Keratinocyte (primary cell): ENCODE data around the gene MARCHF9. TPM values are rescaled to one million over a fixed set of nuclear protein-coding genes. Genes with fewer than 3 reads are reported as not detected.

ENCODE experiments used
- DNase-seq: peaks from one replicate; pipeline ENCODE4 v3.0.0-alpha.2; 2011; ENCODE audit warnings: low read depth, missing footprints, low spot score
- FAIRE-seq: peaks from 2 replicates; lab custom pipeline; 2011; peaks lifted over from hg19 to GRCh38; lab: Jason Lieb, UNC
- H2AFZ ChIP-seq: 2 replicates; pipeline ENCODE4 v1.6.0; 2012; ENCODE audit warnings: low read length, control low read depth, inconsistent platforms; ENCODE audit not compliant: control insufficient read depth
- H3K27ac ChIP-seq: 2 replicates; pipeline ENCODE4 v1.5.1; 2011; ENCODE audit warnings: low read length; ENCODE audit not compliant: control insufficient read depth, insufficient read depth
- H3K27me3 ChIP-seq: 3 replicates; pipeline ENCODE4 v1.6.0; 2011; ENCODE audit warnings: low read length; ENCODE audit not compliant: control insufficient read depth, insufficient read depth; ENCODE audit errors: extremely low read depth
- H3K36me3 ChIP-seq, 2 experiments: 2 replicates in 1 of 2; 3 replicates in 1 of 2; pipeline ENCODE4 v1.5.1; 2011; ENCODE audit warnings: low read length in 2 of 2, mild to moderate bottlenecking in 1 of 2; ENCODE audit not compliant: control insufficient read depth in 2 of 2, insufficient read depth in 2 of 2; ENCODE audit errors: extremely low read depth in 1 of 2
- H3K4me1 ChIP-seq: 3 replicates; pipeline ENCODE4 v1.5.1; 2011; ENCODE audit warnings: low read length; ENCODE audit not compliant: control insufficient read depth, insufficient read depth; ENCODE audit errors: extremely low read depth
- H3K4me2 ChIP-seq: 3 replicates; pipeline ENCODE4 v1.6.0; 2011; ENCODE audit warnings: low read depth, low read length; ENCODE audit not compliant: control insufficient read depth, insufficient read depth; ENCODE audit errors: extremely low read depth
- H3K4me3 ChIP-seq, 3 experiments: fragments of 200-600 bp in 1 of 3; sonication (generic) in 1 of 3; 2 replicates in 2 of 3; 3 replicates in 1 of 3; pipeline ENCODE4 v1.5.1; 2011 to 2016; ENCODE audit warnings: low read length in 3 of 3, mild to moderate bottlenecking in 3 of 3, control low read depth in 2 of 3, inconsistent platforms in 1 of 3, low read depth in 1 of 3, mixed read lengths in 1 of 3, mixed run types in 1 of 3, moderate library complexity in 1 of 3; ENCODE audit not compliant: control insufficient read depth in 2 of 3, insufficient read depth in 2 of 3; ENCODE audit errors: extremely low read depth in 1 of 3
- H3K79me2 ChIP-seq: 2 replicates; pipeline ENCODE4 v1.6.0; 2012; ENCODE audit warnings: low read length; ENCODE audit not compliant: control insufficient read depth, insufficient read depth
- H3K9ac ChIP-seq: 3 replicates; pipeline ENCODE4 v1.6.0; 2011; ENCODE audit warnings: low read length; ENCODE audit not compliant: control insufficient read depth, insufficient read depth; ENCODE audit errors: extremely low read depth
- H3K9me1 ChIP-seq: 3 replicates; pipeline ENCODE4 v1.6.0; 2011; ENCODE audit warnings: low read length; ENCODE audit not compliant: control insufficient read depth, insufficient read depth; ENCODE audit errors: extremely low read depth
- H3K9me3 ChIP-seq: 2 replicates; pipeline ENCODE4 v1.5.1; 2012; ENCODE audit warnings: low read depth, low read length; ENCODE audit not compliant: control insufficient read depth
- H4K20me1 ChIP-seq: 3 replicates; pipeline ENCODE4 v1.6.0; 2011; ENCODE audit warnings: low read length; ENCODE audit not compliant: control insufficient read depth, insufficient read depth; ENCODE audit errors: extremely low read depth
- EZH2 ChIP-seq: IDR thresholded peaks from one replicate; pipeline ENCODE4 v1.6.1; 2012; ENCODE audit warnings: inconsistent platforms, mild to moderate bottlenecking, low read length, moderate library complexity
- dilution Hi-C: fragments of 300-500 bp; cut with MboI; formaldehyde crosslinking; loops from one replicate; pipeline ENCODE4 v1.7.0; 2020; ENCODE audit warnings: low sequenced_read_pairs; ENCODE audit not compliant: extremely low pct_ligation_motif_present
- polyA plus RNA-seq, 5 experiments: library from polyadenylated mRNA; depleted of rRNA in 3 of 5; stranded (reverse) in 3 of 5; stranded (forward) in 1 of 5; unstranded in 1 of 5; fragments of >200 nt; gene quantifications; 1 replicate in 1 of 5; 2 replicates in 3 of 5; 3 replicates in 1 of 5; pipeline versions ENCODE4 v1.2.1 to v1.2.3, GENCODE V29; 2011 to 2012; ENCODE audit warnings: missing spikeins in 2 of 5, low read depth in 1 of 5, low replicate concordance in 1 of 5
- TF ChIP-seq, protein P1 (sequence below), 3 experiments: IDR thresholded peaks in 1 of 3; conservative IDR thresholded peaks in 1 of 3; optimal IDR thresholded peaks in 1 of 3; 2 replicates in 2 of 3; 3 replicates in 1 of 3; pipeline versions ENCODE3 to v1.5.1; 2011; ENCODE audit warnings: low read length in 3 of 3, mild to moderate bottlenecking in 3 of 3, moderate library complexity in 2 of 3, control low read depth in 1 of 3, inconsistent platforms in 1 of 3; ENCODE audit not compliant: insufficient read depth in 2 of 3; ENCODE audit errors: extremely low read depth in 1 of 3

The MARCHF9 gene
- polyA plus RNA-seq, 1 donor (not counting 4 experiments of a cell fraction or from before 2014, with no cell fraction given), result 10.9 TPM

DNA sequence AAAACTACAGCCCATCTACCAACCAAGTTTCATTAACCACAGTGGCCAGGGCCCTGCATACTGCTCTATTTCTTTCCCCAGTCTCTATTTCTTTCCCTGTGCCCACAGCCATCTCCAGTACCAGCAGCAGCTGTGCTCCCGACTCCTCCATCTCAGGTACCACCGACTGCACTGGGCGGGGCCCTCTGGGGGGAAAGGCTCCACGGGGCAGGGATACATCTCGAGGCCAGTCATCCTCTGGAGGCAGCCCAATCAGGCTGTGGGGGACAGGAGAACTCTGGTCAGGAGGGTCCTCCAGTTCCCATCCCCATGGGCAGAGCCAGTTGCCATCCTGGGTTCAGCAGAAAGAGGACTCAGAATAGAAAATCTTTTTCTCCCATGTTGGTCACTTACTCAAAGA is 5.8 kb upstream of the MARCHF9 start:
- Histone ChIP-seq H3K79me2 (peaks cover 32% of the 10 kb centered on the region), H3K27me3 (no peaks in the 10 kb centered on the region), H3K4me2 (no peak overlapping the region), H3K9me3 (no peaks in the 10 kb centered on the region), H3K36me3 (peaks cover 11 to 26% of the 10 kb centered on the region in 2 experiments), H3K9ac (no peak overlapping the region), H2AFZ (no peak overlapping the region), H3K9me1 (no peaks in the 10 kb centered on the region), H3K27ac (no peak overlapping the region), H3K4me3 (no peak overlapping the region), H4K20me1 (no peaks in the 10 kb centered on the region), H3K4me1 (peaks cover 34% of the 10 kb centered on the region)
- FAIRE-seq (no peak), DNase-seq (no peak)
- no peak for TF ChIP-seq EZH2
- TF ChIP-seq, protein P1, sequence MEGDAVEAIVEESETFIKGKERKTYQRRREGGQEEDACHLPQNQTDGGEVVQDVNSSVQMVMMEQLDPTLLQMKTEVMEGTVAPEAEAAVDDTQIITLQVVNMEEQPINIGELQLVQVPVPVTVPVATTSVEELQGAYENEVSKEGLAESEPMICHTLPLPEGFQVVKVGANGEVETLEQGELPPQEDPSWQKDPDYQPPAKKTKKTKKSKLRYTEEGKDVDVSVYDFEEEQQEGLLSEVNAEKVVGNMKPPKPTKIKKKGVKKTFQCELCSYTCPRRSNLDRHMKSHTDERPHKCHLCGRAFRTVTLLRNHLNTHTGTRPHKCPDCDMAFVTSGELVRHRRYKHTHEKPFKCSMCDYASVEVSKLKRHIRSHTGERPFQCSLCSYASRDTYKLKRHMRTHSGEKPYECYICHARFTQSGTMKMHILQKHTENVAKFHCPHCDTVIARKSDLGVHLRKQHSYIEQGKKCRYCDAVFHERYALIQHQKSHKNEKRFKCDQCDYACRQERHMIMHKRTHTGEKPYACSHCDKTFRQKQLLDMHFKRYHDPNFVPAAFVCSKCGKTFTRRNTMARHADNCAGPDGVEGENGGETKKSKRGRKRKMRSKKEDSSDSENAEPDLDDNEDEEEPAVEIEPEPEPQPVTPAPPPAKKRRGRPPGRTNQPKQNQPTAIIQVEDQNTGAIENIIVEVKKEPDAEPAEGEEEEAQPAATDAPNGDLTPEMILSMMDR (optimal IDR thresholded peaks at IDR 0.05 in 1 of 3, IDR thresholded peaks at IDR 0.05 in 1 of 3, conservative IDR thresholded peaks at IDR 0.05 in 1 of 3; ENCODE audit: extremely low read depth in 1 of 3, insufficient read depth in 2 of 3, low read length in 3 of 3), result no peak
- dilution Hi-C loops, result loop anchor here (25.0 kb wide), 1 partner anchor 162 kb away; the partner anchor contains the start of gene PIP4K2C

DNA sequence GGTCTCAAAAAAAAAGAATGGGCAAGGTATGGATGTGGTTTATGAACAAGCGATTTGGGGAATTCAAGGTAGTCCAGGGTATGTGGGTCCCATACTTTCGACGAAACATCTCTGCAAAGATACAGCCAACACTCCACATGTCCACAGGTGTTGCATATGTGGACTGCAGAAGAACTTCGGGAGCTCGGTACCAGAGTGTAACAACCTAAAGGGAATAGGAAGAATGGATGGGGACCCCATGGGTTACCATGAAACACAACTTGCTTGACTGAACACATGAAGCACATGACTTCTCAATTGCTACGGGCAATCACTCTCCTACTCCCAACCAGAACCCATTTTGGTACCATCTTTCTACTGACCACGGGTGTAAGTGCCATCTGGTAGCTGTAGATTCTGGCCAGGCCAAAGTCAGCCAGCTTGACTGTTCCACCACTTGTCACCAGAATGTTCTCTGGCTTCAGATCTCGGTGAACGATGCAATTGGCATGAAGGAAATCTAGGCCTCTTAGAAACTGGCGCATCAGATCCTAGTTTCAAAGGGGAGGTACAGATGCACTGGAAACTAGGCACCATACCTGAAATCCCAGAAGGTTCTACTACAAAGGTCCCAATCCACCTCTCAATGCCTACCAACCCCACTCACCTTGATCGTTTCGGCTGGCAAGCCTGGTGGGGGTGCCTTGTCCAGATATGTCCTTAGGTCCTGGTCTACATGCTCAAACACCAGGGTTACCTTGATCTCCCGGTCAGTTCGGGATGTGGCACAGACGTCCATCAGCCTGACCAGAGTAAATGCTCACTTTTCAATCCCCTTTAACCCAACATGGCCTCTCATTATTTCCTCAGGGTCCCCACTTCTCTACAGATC is 4.1 kb upstream of the MARCHF9 start:
- dilution Hi-C loops, result no loop called here
- peaks cover 33% of the 10 kb centered on the region for H3K4me1 ChIP-seq
- H3K27ac ChIP-seq, result peak overlapping the region; percentile 90
- TF ChIP-seq, protein P1 (optimal IDR thresholded peaks at IDR 0.05 in 1 of 3, IDR thresholded peaks at IDR 0.05 in 1 of 3, conservative IDR thresholded peaks at IDR 0.05 in 1 of 3; ENCODE audit: extremely low read depth in 1 of 3, insufficient read depth in 2 of 3, low read length in 3 of 3), result no peak
- no peak for TF ChIP-seq EZH2
- H3K4me2 ChIP-seq, result peak overlapping the region; percentile 99
- no peaks in the 10 kb centered on the region for H4K20me1 ChIP-seq
- no peaks in the 10 kb centered on the region for H3K9me1 ChIP-seq
- peaks cover 24% of the 10 kb centered on the region for H3K79me2 ChIP-seq
- DNase-seq (no peak), FAIRE-seq (no peak)
- no peaks in the 10 kb centered on the region for H3K27me3 ChIP-seq
- H3K9ac ChIP-seq, result peak overlapping the region; percentile 94
- peaks cover 11 to 26% of the 10 kb centered on the region in 2 experiments for H3K36me3 ChIP-seq
- H2AFZ ChIP-seq, result no peak overlapping the region
- peak overlapping the region; percentile 61 to 90 (median 89) for H3K4me3 ChIP-seq
- H3K9me3 ChIP-seq, result no peaks in the 10 kb centered on the region
